Stimulated activated CD8-positive, alpha-beta memory T cell treated with anti-CD3 and anti-CD28 coated beads, Interleukin-4, amount 100 ng/mL, for 48 hours (primary cell): ENCODE data around the gene SPATC1L.
A peak's percentile ranks its signal among the peaks of the same experiment; 100 is the strongest.
"Not testable (repeated sequence)": the region's sequence is repeated elsewhere in the genome, so short reads cannot be mapped to it uniquely, and the experiment has no call there.

Source experiments
- DNase-seq: peaks from one replicate; pipeline ENCODE4 v3.0.0-alpha.2; 2020

Gene SPATC1L

DNA sequence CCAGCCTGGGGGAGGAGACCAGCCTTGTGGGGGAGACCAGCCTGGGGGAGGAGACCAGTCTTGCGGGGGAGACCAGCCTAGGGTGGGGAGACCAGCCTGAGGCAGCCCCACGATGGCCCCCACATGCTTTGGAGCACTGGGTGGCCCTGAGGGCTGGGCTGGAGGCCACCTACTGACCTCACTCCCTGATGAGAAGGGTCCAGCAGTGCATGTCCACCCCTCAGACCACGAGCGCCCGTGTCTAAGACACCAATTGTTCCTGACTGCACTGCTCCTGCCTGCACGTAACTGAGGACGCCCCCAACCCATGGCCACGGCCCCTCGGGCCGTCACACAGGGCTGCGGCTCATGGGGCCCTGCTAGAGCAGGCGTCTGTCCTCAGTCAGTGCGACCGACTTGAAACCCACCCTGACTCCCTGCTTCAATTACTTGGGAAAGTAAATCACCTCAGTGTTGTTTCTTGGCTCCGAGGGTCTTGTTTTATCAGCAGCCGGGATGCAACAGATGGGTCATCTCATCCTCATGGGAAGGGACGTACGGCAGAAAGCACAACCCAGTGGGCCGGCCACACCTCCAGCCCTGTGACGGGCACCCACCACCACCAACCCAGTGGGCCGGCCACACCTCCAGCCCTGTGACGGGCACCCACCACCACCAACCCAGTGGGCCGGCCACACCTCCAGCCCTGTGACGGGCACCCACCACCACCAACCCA is at the start of gene SPATC1L:
SPATC1L (minus strand) TSS at position 550 of the 715 bp plus-strand sequence. CDS start 1,643 bp downstream, outside the sequence.
- peak; percentile 74 for DNase-seq

DNA sequence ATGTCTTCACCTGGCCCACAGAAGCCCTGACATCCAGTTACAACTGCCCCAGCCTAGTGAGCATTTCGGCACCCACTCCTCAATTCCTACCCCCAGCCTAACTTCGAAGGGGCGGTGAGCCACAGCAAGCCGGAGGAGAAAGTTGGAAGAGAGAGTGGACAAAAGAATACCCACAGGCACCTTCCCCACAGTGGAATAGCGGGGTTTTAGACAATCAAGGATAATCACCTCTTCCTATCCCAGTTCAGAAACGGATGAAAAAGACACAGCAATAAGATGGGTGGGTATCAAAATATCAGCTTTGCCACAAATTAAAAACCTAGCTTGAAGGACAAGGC is 45.6 kb upstream of the SPATC1L start:
- no peak for DNase-seq

DNA sequence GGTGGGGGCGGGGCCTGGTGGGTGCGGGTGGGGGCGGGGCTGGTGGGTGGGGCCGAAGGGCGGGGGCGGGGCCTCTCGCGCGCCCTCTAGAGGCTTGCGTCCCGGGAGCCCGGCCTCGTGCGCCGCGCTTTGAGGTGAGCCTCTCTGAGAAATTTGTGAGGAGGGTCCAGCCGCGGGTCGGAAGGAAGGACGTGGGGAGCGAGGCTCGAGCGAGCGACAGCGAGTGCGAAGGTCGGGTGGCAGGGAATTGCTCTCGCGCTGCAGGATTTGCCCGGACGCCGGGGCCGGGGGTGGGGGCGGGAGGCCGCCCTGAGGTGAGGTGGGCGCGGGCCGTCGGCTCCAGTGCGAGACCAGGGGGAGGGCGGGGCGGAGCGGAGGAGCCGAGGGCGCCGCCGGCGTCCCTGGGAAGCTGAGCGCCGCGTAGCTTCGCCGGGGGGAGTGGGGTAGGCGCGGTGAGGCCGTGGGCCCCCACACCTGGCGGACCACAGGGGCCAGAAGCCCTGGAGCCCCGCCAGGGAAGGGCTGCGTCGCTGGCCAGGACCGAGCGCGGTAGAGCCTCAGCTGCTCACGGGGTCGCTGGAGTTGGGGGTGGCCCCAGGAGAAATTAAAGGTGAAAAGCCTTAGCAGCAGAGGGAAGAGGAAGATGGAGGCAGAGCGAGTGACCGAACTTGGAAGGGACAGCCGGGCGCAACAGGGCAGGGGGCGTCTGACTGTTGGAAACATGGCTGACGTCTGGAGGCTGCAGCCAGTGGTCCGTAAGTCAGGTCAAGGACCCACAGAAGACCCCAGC is 45.1 kb upstream of the SPATC1L start:
- peak; percentile 26 for DNase-seq

DNA sequence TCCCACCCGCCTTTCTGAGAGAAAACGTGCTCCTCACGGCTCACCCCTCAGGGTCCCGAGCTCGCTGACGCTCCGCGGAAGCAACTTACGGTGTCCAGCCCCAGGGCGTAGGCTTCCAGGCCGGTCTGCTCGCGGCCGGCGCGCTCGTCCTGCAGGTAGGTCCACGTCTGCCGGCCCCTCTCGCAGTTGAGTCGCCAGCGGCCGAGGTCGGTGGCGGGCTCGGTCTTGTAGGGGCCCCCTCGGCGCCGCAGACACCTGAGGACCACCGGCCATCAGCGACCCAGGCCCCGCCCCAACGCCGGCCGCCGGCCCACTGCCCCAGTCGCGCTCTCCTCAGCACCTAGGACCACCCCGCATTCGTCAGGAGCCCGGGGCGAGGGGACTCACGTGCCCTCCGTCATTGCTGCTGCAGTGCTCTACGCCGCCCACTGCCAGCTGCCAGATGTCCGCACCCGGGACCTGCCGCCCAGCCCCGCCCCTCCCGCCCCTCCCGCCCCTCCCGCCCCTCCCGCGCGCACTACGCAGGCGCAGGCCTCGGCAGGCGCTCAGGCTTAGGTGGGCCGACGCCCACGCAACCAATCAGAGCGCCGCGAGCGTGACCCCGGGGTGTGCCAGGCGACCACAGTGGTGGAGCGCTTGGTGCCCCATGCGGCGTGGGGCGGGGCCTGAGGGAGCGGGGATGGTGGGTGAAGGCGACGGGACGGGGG is 44.2 kb upstream of the SPATC1L start, which contains the start of gene LSS:
LSS (minus strand) TSS at position 430 of the 707 bp plus-strand sequence; CDS start at position 401, 29 bp downstream.
- peak; percentile 97 for DNase-seq

DNA sequence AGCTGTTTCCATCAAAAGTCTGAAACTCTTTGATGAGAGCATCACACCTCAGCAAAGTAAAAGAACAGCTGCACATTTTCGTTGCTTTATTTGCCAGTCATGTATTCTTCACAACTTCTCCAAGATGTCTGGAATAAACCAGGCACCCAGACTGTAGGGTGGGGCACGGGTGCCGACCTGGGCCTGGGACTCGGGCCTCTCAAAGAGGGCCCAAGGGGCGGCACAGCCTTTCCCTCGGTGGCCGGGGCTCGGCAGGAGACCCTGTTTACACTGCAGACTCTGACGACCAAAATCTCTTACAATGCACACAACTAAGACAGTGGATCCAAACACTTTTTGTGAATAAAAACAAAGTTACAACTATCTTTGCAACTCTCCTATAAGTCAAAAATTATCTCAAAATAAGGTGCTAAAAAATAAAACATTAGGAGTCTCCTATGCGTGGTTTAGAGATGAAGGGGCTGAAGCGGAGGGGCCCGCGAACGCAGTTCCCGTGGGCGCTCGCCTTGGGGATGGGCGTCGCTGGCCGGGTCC is 43.6 kb upstream of the SPATC1L start:
- no peak for DNase-seq

DNA sequence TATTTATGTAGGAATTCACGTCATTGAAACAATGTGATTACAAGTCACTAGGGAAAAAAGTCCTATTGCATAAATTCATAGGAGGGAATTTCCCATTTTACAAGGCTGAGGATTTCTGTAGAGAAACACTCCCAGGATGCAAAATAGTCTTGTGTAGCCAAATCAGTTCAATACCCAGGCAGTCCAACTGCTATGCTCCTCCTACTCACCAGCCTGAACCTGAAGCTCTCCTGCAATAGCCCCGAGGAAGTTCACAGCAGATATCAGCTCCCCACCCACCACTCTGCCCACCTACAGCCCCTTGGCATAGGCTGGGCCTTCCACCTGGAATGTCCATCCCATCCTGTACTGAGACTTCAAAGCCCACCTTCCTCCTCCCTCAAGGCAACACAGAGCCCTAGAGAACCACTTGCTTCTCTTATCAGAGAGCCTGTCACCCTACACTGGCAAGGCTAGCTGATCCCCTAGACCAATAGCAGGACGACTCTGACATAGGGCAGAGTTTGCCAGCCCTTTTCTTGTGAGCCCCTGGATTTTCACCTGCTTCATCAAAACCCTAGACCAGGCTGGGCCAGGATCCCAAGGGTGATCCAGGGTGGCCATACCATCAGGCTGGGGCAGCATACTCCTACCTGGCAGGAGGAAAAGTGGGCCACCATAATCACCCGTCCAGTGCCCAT is 42.8 kb upstream of the SPATC1L start:
- DNase-seq = no peak

DNA sequence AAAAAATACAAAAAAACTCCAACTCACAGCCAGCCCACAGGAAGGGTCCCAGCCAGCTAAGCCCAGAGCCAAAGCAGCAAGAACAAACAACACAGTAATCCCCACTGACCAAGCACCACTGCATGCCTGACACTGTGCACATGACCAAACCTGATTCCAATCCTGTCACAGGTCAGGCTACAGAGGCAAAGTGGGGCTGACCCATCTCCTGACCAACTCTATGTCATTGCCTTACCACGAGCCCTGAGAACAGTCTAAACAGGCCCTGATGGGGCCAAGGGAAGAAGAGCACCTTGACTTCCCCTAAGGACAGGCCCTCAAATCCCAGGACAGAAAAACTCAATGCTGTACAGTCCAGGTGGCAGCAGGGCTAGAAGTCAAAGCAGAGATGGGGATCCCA is 41.9 kb upstream of the SPATC1L start:
- DNase-seq = no peak

DNA sequence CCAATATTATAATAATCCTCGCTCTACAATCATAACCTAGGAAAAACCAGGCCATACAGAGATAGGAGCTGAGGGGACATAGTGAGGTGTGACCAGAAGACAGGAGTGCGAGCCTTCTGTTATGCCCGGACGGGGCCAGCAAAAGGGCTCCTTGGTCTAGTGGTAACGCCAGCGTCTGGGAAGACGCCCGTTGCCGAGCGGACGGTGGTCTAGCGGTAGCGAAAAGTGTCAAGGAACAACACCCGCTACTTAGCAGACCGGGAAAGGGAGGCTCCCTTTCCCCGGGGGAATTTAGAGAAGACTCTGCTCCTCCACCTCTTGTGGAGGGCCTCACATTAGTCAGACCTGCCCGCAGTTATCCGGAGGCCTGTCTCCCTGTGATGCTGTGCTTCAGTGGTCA is 39.4 kb upstream of the SPATC1L start:
- DNase-seq = not testable (repeated sequence)

DNA sequence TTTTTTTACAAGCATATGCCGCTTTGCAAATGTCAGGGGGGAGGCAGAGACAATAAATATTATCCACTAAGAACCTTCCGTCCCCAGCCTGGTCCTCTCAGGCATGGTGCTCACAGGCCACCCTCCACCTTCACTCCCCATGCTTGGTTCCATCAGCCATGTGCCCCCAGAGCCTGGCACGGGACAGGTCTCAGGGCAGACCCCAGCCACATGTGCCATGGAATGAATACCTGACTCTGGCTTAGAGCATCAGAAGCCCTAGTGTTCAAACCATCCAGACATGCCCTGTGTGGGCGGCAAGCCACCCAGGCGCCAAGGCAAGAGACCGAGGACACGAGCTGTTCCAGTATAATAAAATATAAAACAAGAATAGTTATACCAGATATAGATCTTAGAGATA is 39.0 kb upstream of the SPATC1L start:
- no peak for DNase-seq

DNA sequence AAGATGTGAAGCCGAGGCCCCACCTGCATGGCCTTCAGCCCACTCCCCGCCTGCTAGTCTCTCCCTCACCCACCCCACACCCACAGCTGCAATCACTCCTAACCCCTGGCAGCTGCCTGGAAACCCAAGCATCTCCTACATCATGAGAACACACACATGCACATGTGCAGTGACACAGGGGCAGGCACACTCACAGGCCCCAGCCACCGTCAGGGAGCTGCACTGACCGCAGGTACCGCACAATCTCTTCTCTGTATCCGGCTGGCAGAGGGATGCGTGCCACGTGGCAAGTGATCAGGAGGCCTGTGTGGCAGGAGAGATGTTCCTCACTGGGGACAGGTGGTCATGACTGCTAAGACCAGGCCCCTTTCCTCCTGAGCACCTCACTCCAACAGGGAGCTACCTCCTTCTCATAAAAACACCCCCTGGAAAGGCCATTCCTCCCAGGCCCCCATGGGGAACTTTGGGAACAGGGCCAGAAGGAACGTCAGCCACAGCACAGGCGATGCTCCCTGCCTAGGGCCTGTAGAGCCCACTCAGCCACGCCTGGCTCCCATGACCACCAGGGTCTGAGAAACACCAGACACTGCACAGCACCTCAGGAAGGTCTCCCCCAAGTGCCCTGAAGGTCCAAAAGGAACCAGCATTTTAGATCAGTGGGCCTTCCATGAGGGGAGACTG is 38.3 kb upstream of the SPATC1L start:
- DNase-seq = no peak

DNA sequence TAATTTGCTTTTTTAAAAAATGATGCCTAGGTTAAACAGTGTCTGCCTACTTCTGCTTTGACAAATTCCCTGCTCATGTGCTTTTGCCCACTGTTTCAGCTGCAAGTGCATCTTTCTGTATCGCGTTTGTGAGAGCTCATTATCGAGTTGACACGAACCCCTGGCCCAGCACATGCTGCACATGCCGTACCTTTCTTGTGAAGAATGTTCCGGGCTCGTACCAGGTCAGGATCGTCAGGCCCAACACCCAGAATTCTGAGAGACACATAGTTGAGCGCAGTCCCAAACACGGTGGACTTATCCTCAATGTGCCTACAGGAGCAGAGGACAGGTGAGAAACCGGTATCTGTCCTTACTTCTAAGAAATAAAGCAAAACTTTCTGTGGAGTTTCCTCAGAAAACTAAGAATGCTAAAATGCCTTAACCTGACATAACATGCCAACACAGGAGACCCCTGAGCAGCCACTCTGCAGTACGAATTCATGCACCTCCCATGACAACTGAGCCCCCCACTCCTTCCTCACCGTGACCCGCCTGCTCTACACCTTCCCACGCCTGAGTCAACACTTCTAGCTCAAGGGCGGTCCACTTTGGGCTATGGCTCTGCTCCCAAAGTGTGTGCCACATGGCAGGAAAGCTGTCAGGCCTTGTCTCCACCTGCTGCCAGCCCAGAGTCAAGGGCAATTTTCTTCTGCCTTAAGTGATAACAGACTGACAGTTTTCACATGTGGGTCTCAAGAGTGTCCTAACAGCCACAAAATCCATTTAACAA is 37.6 kb upstream of the SPATC1L start:
- DNase-seq = no peak

DNA sequence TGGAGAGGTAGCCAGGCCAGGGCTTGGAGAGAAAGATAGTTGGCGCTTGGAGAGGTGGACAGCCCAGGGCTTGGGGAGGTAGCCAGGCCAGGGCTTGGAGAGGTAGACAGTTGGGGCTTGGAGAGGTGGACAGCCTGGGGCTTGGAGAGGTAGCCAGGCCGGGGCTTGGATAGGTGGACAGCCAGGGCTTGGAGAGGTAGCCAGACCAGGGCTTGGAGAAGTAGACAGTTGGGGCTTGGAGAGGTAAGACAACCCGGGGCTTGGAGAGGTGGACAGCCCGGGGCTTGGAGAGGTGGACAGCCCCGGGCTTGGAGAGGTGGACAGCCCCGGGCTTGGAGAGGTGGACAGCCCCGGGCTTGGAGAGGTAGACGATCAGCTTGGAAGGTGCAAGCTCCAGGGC is 36.6 kb upstream of the SPATC1L start:
- DNase-seq = no peak

DNA sequence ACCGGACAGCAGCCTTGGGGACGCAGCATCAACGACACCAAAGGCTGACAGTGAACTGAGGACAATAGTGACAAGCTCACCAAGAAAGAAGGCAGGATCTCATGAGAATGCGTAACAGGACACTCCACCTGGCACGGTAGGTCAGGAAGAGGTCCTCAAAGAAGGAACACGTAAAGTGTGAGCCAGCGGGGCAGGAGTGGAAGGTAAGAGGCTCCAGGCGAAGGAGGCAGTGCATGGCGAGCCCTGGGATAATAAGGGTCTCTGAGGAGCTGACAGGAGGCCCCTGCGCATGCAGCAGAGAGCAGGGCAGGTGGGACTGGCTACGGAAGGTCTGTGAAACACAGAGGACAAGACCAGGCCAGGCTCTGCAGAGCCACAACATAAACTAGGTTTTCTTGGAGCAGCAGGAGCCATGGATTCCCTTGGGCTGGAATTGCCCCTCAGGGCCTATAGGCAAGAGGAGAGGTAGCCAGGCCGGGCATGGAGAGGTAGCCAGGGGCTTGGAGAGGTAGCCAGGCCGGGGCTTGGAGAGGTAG is 36.1 kb upstream of the SPATC1L start:
- no peak for DNase-seq

DNA sequence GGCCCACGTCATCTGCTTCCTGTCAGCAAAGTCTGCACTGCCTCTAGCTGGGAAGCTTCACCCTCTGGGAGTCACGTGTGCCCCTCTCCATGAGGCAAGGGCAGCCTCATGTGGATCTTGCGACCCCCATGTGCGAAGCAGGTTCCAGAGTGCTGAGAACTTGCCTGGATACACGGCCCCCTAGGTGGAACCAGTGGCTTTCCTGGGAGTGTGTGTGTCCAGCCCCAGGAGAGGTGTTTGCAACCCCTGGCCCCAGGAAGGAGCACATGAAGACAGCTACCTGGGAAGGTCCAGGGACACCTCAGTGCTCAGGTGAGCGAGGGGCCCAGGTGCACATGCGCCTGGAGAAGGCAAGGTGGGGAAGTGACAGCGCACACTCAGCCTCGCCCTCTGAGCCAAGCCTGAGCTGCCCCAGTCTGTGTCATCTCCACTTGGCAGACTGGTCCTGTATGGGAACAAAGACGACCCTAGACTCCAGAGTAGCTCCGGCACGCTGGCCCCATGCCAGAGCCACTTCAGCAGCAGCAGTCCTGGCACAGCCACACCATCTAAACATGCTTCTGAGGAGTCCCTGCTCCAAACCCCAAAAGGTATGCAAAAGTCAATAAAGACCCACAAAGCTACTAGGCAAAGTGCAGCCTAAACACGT is 35.5 kb upstream of the SPATC1L start:
- DNase-seq = no peak

DNA sequence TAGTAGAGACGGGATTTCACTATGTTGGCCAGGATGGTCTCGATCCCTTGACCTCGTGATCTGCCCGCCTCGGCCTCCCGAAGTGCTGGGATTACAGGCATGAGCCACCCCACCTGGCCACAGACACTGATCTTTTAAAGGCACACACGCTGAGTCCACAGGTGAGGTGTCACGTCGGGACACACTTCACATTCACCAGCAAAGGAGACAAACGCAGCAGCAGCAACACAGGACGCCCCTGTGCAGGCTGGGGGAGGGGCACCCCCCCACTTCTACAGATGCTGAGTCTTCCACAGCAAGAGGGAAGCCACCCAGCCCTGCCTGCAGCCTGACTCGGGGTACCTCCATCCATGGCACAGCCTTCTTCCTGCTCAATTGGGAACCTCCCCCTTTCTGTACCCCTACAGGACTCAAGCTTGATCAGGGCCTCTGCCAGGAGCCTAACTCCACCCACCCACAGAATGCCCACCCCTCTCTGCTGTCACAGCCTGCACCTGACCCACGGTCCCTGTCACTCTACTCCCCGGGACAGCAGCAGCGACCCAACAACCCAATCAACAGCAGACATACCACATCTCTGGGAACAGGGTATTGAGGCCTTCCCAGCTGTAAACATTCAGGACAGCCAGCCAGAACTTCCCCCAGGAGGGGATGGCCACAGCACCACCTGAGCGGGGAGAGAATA is 34.8 kb upstream of the SPATC1L start:
- no peak for DNase-seq

DNA sequence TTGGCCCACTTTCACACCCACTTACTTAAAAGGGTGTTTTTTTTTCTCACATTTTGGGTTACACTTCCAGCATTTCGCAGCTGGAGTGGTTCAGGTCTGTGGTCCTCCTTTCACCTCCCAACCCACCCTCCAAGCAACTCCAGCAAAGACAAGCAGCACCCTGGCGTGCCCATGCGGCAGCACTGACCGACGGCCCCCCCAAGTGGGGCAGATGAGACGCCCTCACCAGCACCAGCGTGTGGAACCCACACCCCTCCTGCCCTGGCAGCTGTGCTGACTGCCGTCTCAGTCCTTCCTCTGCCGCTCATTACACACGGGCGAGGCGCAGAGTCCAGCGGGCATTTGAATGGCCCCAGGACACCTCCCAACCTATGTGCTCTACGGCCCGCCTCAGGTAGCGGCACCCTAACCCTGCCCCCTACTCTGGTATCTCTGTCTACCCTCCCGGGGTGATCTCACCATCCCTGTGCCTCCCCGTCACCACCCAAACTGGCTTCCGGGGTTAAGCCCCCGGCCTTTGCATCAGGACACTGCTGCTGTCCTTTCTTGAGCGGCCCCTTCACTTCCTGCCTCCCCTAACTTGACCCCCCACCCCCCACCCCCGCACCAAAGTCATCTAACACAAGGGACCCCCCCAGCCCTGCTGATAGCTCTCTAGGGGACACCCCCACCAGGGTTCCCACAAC is 33.4 kb upstream of the SPATC1L start:
- no peak for DNase-seq

DNA sequence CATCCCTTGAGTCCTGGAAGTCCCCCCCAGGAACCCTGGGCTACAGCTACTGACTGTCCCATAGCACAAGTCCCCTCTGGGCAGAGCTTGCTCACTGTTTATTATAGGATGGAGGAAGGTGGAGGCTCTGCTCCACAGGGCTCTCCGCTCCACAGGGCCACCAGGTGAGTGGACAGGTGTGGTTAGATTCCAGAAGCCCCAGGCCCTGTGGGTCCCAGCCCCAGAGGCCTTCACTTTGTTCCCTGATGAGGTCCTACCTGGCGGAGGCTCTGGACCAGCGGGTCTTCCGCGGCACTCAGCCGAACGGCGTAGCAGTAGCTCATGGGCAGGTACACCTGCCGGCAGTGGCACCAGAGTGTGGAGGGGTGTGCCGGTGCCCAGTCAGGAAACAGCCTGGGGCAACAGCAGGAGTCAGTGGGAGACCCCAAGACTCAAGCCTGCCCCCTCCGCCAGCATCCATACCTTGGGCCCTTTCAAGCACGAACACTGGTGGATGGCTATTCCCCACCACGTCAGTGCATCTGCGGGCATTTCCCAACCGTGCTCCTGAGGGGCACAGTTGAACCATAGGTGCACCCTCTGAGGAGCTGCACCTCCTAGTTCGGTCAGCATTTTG is 32.0 kb upstream of the SPATC1L start:
- DNase-seq = no peak

DNA sequence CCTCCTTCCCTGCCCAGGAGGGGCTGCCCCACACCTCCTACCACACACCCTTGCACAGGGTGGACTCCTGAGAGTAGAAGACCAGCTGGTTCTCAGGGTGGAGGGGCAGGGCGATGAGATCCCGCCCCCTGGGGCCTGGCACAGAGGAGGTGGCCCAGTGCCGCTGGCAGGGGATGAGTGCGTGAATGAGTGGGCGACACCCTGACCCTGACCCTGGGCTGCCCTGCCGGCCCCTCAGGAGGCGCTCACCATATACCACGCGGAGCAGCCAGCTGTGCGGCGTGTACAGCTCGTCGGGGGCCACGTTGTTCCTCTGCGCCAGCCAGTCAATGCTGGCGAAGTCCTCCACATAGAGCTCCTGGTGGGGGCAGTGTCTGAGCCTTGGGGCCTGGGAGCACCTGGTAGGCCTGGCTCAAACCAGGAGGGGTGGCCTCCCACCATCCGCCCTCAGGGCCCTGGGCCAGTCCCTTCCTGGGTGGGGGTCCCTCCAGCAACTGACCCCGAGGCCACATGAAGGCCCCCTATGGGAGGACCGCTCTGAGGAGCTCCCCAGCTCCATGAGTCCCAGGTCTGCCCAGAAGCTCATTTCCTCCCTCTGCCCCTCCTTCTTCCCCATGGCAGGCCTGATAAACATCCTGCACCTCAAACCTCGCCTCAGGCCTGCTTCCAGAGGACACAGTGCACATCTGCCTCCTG is 31.3 kb upstream of the SPATC1L start:
- DNase-seq = no peak
